ENCODE measurements around the gene TNFAIP1.

GRCh38 chr17:28325211-28325610 is 10.3 kb upstream of the TNFAIP1 start:
- TF ChIP-seq CTCF (IDR thresholded peaks at IDR 0.05; ENCODE audit: low read depth, low read length), result no peak
- TF ChIP-seq EZH2phosphoT487 (IDR thresholded peaks at IDR 0.05; ENCODE audit: low read depth), result no peak

Measured in OCI-LY3 (cell line).